Measurements from ENCODE around the gene XYLT1.

Gene XYLT1

GRCh38 chr16:17293813-17294558 lies 176.8 kb downstream of the XYLT1 start:
- H3K4me2 ChIP-seq (ENCODE audit: low read length): no peak overlapping the region
- no peaks in the 10 kb centered on the region for H3K4me1 ChIP-seq (ENCODE audit: low read length)
- H4K20me1 ChIP-seq (ENCODE audit: insufficient read depth, low read length): no peaks in the 10 kb centered on the region
- H3K9me3 ChIP-seq (ENCODE audit: insufficient read depth, low read length): no peaks in the 10 kb centered on the region
- H3K79me2 ChIP-seq (ENCODE audit: low read length): no peaks in the 10 kb centered on the region
- H3K27ac ChIP-seq (ENCODE audit: low read length): no peak overlapping the region
- H3K27me3 ChIP-seq (ENCODE audit: low read depth, low read length): peaks cover under 1% of the 10 kb centered on the region; the same call in 1 of the 2 replicates
- TF ChIP-seq CTCF (IDR thresholded peaks at IDR 0.05; ENCODE audit: low read depth, low read length) (no peak), EZH2phosphoT487 (IDR thresholded peaks at IDR 0.05; ENCODE audit: low read depth) (no peak)
- H2AFZ ChIP-seq (ENCODE audit: low read depth, low read length): no peak overlapping the region
- H3K9ac ChIP-seq (ENCODE audit: low read length): no peak overlapping the region
- no peak overlapping the region for H3K4me3 ChIP-seq (ENCODE audit: low read length)
- no peaks in the 10 kb centered on the region for H3K36me3 ChIP-seq (replicated peaks; ENCODE audit: low read depth, low read length)

- TF ChIP-seq EZH2phosphoT487 (IDR thresholded peaks at IDR 0.05; ENCODE audit: low read depth) (no peak), CTCF (IDR thresholded peaks at IDR 0.05; ENCODE audit: low read depth, low read length) (no peak)
- Histone ChIP-seq H3K36me3 (replicated peaks; ENCODE audit: low read depth, low read length) (no peaks in the 10 kb centered on the region), H3K27me3 (ENCODE audit: low read depth, low read length) (no peaks in the 10 kb centered on the region), H3K9ac (ENCODE audit: low read length) (no peak overlapping the region), H2AFZ (ENCODE audit: low read depth, low read length) (no peak overlapping the region), H3K4me1 (ENCODE audit: low read length) (no peaks in the 10 kb centered on the region), H3K27ac (ENCODE audit: low read length) (no peak overlapping the region), H3K4me2 (ENCODE audit: low read length) (no peak overlapping the region), H3K4me3 (ENCODE audit: low read length) (no peak overlapping the region), H4K20me1 (ENCODE audit: insufficient read depth, low read length) (no peaks in the 10 kb centered on the region), H3K9me3 (ENCODE audit: insufficient read depth, low read length) (no peaks in the 10 kb centered on the region), H3K79me2 (ENCODE audit: low read length) (no peaks in the 10 kb centered on the region)
Measured at GRCh38 chr16:17291289-17291688, 179.5 kb downstream of the XYLT1 start.

GRCh38 chr16:17289674-17290635 lies 180.8 kb downstream of the XYLT1 start:
- Histone ChIP-seq H3K79me2 (ENCODE audit: low read length) (no peaks in the 10 kb centered on the region), H4K20me1 (ENCODE audit: insufficient read depth, low read length) (no peaks in the 10 kb centered on the region)

More at GRCh38 chr16:17289674-17290635, 180.8 kb downstream of the XYLT1 start:
- Histone ChIP-seq H3K4me3 (ENCODE audit: low read length) (no peak overlapping the region), H3K4me1 (ENCODE audit: low read length) (no peaks in the 10 kb centered on the region), H3K4me2 (ENCODE audit: low read length) (no peak overlapping the region), H3K36me3 (replicated peaks; ENCODE audit: low read depth, low read length) (no peaks in the 10 kb centered on the region), H3K27me3 (ENCODE audit: low read depth, low read length) (no peaks in the 10 kb centered on the region), H3K9ac (ENCODE audit: low read length) (no peak overlapping the region), H2AFZ (ENCODE audit: low read depth, low read length) (no peak overlapping the region), H3K27ac (ENCODE audit: low read length) (no peak overlapping the region), H3K9me3 (ENCODE audit: insufficient read depth, low read length) (no peaks in the 10 kb centered on the region)
- no peak for TF ChIP-seq EZH2phosphoT487 (IDR thresholded peaks at IDR 0.05; ENCODE audit: low read depth)
- no peak for TF ChIP-seq CTCF (IDR thresholded peaks at IDR 0.05; ENCODE audit: low read depth, low read length)

Measured in OCI-LY3 (cell line).